Fibroblast of lung (primary cell): Measurements from ENCODE around the gene C18orf63. TPM values are rescaled to one million over a fixed set of nuclear protein-coding genes. Genes with fewer than 3 reads are reported as not detected.
A peak's percentile ranks its signal among the peaks of the same experiment; 100 is the strongest.

Experiments
- DNase-seq, 2 donors: peaks; one replicate each; pipeline versions ENCODE4 v3.0.0 to v3.0.0-alpha.2; 2010; ENCODE audit warnings: low read depth in 2 of 2
- H2AFZ ChIP-seq: 2 replicates; pipeline ENCODE4 v1.5.1; 2012; ENCODE audit warnings: low read length, control low read depth, inconsistent platforms
- H3K27ac ChIP-seq: 2 replicates; pipeline ENCODE4 v1.5.1; 2011; ENCODE audit warnings: low read length, control low read depth; ENCODE audit not compliant: insufficient read depth
- H3K27me3 ChIP-seq: 2 replicates; pipeline ENCODE4 v1.5.1; 2011; ENCODE audit warnings: mild to moderate bottlenecking, low read length; ENCODE audit not compliant: control insufficient read depth, insufficient read depth
- H3K36me3 ChIP-seq: 2 replicates; pipeline ENCODE4 v1.5.1; 2011; ENCODE audit warnings: low read length; ENCODE audit not compliant: control insufficient read depth, insufficient read depth
- H3K4me1 ChIP-seq: 2 replicates; pipeline ENCODE4 v1.5.1; 2011; ENCODE audit warnings: low read length; ENCODE audit not compliant: control insufficient read depth, insufficient read depth; ENCODE audit errors: extremely low read depth
- H3K4me2 ChIP-seq: 2 replicates; pipeline ENCODE4 v1.5.1; 2011; ENCODE audit warnings: low read length, control low read depth; ENCODE audit not compliant: insufficient read depth; ENCODE audit errors: extremely low read depth
- H3K4me3 ChIP-seq, 4 experiments: fragments of 200-600 bp in 1 of 4; sonication (generic) in 1 of 4; replicated peaks in 1 of 4; 2 replicates each; pipeline ENCODE4 v1.5.1; 2011 to 2016; ENCODE audit warnings: low read length in 4 of 4, low read depth in 3 of 4, mild to moderate bottlenecking in 3 of 4, control low read depth in 2 of 4, inconsistent platforms in 1 of 4, mixed read lengths in 1 of 4; ENCODE audit not compliant: insufficient read depth in 1 of 4; ENCODE audit errors: control extremely low read depth in 1 of 4
- H3K79me2 ChIP-seq: 2 replicates; pipeline ENCODE4 v1.5.1; 2012; ENCODE audit warnings: mild to moderate bottlenecking, low read length, inconsistent platforms; ENCODE audit not compliant: control insufficient read depth, insufficient read depth
- H3K9ac ChIP-seq: 2 replicates; pipeline ENCODE4 v1.5.1; 2011; ENCODE audit warnings: mild to moderate bottlenecking, low read length, control low read depth; ENCODE audit not compliant: insufficient read depth
- H3K9me3 ChIP-seq: 2 replicates; pipeline ENCODE4 v1.5.1; 2012; ENCODE audit warnings: low read depth, low read length; ENCODE audit not compliant: control insufficient read depth, insufficient read depth
- H4K20me1 ChIP-seq: 2 replicates; pipeline ENCODE4 v1.5.1; 2011; ENCODE audit warnings: low read length; ENCODE audit not compliant: control insufficient read depth, insufficient read depth; ENCODE audit errors: extremely low read depth
- CTCF ChIP-seq, 2 donors: IDR thresholded peaks in 1 of 2; conservative IDR thresholded peaks in 1 of 2; 1 replicate in 1 of 2; 2 replicates in 1 of 2; pipeline ENCODE4 v1.5.1; 2011 to 2012; ENCODE audit warnings: low read length in 2 of 2, control low read depth in 1 of 2, inconsistent platforms in 1 of 2, low read depth in 1 of 2, mild to moderate bottlenecking in 1 of 2
- EZH2 ChIP-seq: IDR thresholded peaks from 2 replicates; pipeline ENCODE4 v1.5.1; 2012; ENCODE audit warnings: low read length, control low read depth, mild to moderate bottlenecking; ENCODE audit errors: missing control alignments
- polyA plus RNA-seq, 2 donors: library from polyadenylated mRNA; depleted of rRNA in 1 of 2; stranded (reverse) in 1 of 2; unstranded in 1 of 2; fragments of >200 nt; gene quantifications; 2 replicates each; pipeline ENCODE4 v1.2.1, GENCODE V29; 2011 to 2012; ENCODE audit warnings: missing spikeins in 1 of 2
- total RNA-seq: library from RNA; depleted of rRNA; stranded (reverse); fragments of >200 nt; gene quantifications from 2 replicates; pipeline ENCODE4 v1.2.1, GENCODE V29; 2014

C18orf63 gene
- total and polyA plus RNA-seq, 2 donors (not counting 1 experiment from before 2014, with no cell fraction given), result not detected

- Histone ChIP-seq H3K27ac (no peak overlapping the region), H3K9ac (no peak overlapping the region), H3K36me3 (no peaks in the 10 kb centered on the region), H4K20me1 (no peaks in the 10 kb centered on the region), H2AFZ (no peak overlapping the region), H3K27me3 (no peaks in the 10 kb centered on the region), H3K79me2 (no peaks in the 10 kb centered on the region), H3K4me2 (no peak overlapping the region), H3K4me1 (no peaks in the 10 kb centered on the region), H3K4me3 (no peak overlapping the region), H3K9me3 (no peaks in the 10 kb centered on the region)
- TF ChIP-seq EZH2 (no peak), CTCF (conservative IDR thresholded peaks at IDR 0.05 in 1 of 2, IDR thresholded peaks at IDR 0.05 in 1 of 2; ENCODE audit: low read depth in 1 of 2, low read length in 2 of 2) (no peak)
- DNase-seq, result peak in 1 of 2 donors; percentile 35
These were observed 73.7 kb downstream of the C18orf63 start for GRCh38 chr18:74389171-74389927.

- H3K9ac ChIP-seq, result no peak overlapping the region
- no peaks in the 10 kb centered on the region for H3K9me3 ChIP-seq
- no peaks in the 10 kb centered on the region for H3K27me3 ChIP-seq
- H3K4me3 ChIP-seq, result no peak overlapping the region
- no peaks in the 10 kb centered on the region for H3K36me3 ChIP-seq
- TF ChIP-seq CTCF (conservative IDR thresholded peaks at IDR 0.05 in 1 of 2, IDR thresholded peaks at IDR 0.05 in 1 of 2; ENCODE audit: low read depth in 1 of 2, low read length in 2 of 2) (no peak), EZH2 (no peak)
- H3K4me1 ChIP-seq, result no peaks in the 10 kb centered on the region
- no peak overlapping the region for H3K4me2 ChIP-seq
- no peaks in the 10 kb centered on the region for H3K79me2 ChIP-seq
- no peak overlapping the region for H2AFZ ChIP-seq
- no peak overlapping the region for H3K27ac ChIP-seq
- no peaks in the 10 kb centered on the region for H4K20me1 ChIP-seq
- no peak for DNase-seq
These were observed 74.4 kb downstream of the C18orf63 start for GRCh38 chr18:74389991-74390390.

- Histone ChIP-seq H3K27ac (no peak overlapping the region), H4K20me1 (no peaks in the 10 kb centered on the region), H3K4me1 (no peaks in the 10 kb centered on the region), H3K4me3 (no peak overlapping the region), H2AFZ (no peak overlapping the region), H3K4me2 (no peak overlapping the region), H3K27me3 (no peaks in the 10 kb centered on the region), H3K36me3 (no peaks in the 10 kb centered on the region), H3K9me3 (no peaks in the 10 kb centered on the region), H3K9ac (no peak overlapping the region), H3K79me2 (no peaks in the 10 kb centered on the region)
- no peak for DNase-seq
- TF ChIP-seq EZH2 (no peak), CTCF (conservative IDR thresholded peaks at IDR 0.05 in 1 of 2, IDR thresholded peaks at IDR 0.05 in 1 of 2; ENCODE audit: low read depth in 1 of 2, low read length in 2 of 2) (no peak)
These were observed 75.3 kb downstream of the C18orf63 start for GRCh38 chr18:74390900-74391299.
